HG03378 (cell line): ENCODE measurements around the gene ADSS1.
"Not testable (repeated sequence)": the region's sequence is repeated elsewhere in the genome, so short reads cannot be mapped to it uniquely, and the experiment has no call there.

Experiments used
- ATAC-seq: cut with Tn5 transposase; IDR thresholded peaks from one replicate; pipeline ENCODE4 v1.9.1; 2021; ENCODE audit warnings: mild to moderate bottlenecking, moderate library complexity; ENCODE audit not compliant: unreplicated experiment

Gene ADSS1

GRCh38 chr14:104714066-104714465 is 10.0 kb upstream of the ADSS1 start:
- ATAC-seq = no peak

- ATAC-seq = no peak
Observed at GRCh38 chr14:104714681-104715080, 9.3 kb upstream of the ADSS1 start.

DNA sequence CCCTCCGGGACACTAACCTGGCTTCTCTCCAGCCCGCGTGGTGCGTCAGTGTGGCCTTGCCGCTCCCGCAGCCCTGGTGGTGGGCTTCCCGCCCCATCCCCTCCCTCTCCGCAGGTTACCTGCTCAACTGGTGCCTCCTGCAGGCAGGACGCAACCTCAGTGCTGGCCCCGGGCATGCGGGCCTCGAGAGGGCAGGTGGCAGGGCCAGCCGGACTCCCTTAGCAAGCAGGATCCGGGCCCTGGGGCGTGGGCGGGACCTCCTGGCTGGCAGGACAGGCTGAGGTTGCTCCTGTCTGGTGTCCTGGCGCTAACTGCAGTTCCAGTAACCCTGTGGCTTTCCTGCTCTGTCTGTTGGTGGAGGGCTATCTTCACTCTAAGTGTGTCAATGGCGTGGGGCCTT is 8.6 kb upstream of the ADSS1 start:
- no peak for ATAC-seq

DNA sequence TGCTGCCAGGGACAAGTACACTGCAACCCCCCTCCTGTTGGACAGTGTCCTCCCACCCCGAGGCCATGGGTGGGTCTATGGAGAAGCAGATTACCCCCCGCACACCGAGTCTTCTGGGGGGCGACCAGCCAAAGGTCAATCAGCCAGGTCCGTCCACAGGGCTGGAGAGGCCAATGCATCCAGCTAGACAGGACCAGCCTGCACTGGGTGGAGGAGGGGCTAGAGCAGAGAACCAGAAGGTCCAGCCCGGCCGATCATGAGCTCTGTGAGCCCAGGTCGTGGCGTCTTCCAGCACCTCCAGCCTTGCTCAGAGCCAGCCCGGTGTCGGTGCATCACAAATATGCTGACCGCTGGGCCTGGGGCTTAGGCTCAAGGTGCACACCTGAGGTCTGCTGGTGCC is 8.2 kb upstream of the ADSS1 start:
- ATAC-seq = no peak

- ATAC-seq = no peak
Observed at GRCh38 chr14:104717137-104717536, 6.9 kb upstream of the ADSS1 start.

DNA sequence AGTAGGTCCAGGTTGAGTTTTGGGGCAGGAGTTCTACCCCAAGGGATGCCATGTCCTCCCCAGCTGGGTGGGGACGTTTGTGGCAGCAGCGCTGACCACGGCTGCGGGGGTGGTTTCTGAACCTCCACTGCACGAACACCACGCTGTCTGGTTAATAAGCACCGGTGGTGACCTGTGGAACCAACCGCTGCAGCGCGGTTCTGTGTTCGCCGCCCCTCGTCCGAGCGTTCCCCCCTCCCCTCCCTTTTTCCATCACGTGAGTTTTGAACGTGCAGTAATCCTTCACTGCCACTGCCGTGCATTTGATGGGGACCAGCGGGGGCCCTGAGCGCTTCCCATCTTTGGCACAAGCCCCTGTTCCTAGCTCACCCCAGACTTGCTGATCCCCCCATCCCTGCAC is 6.4 kb upstream of the ADSS1 start:
- no peak for ATAC-seq

GRCh38 chr14:104718147-104718546 is 5.9 kb upstream of the ADSS1 start:
- no peak for ATAC-seq

DNA sequence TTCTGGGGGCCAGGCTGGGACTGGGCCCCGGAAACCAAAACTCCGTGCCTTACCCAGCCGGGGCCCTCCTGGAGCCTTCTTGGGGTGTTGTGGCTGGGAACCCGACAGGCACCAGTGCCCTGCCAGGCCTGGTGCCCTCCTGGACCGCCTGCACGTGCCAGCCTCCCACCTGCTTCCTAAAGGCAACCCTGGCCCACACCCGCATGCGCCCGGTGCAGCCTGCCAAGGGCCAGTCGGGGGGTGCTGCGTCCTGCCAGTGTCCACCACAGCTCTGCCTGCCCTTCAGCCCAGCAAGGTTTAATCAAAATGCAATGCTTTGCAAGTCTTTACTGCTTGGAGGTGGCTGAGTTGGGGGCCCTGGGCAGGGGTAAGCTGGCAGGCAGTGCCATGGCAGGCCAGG is 5.2 kb upstream of the ADSS1 start:
- no peak for ATAC-seq

- no peak for ATAC-seq
Observed at GRCh38 chr14:104719343-104719742, 4.7 kb upstream of the ADSS1 start.

DNA sequence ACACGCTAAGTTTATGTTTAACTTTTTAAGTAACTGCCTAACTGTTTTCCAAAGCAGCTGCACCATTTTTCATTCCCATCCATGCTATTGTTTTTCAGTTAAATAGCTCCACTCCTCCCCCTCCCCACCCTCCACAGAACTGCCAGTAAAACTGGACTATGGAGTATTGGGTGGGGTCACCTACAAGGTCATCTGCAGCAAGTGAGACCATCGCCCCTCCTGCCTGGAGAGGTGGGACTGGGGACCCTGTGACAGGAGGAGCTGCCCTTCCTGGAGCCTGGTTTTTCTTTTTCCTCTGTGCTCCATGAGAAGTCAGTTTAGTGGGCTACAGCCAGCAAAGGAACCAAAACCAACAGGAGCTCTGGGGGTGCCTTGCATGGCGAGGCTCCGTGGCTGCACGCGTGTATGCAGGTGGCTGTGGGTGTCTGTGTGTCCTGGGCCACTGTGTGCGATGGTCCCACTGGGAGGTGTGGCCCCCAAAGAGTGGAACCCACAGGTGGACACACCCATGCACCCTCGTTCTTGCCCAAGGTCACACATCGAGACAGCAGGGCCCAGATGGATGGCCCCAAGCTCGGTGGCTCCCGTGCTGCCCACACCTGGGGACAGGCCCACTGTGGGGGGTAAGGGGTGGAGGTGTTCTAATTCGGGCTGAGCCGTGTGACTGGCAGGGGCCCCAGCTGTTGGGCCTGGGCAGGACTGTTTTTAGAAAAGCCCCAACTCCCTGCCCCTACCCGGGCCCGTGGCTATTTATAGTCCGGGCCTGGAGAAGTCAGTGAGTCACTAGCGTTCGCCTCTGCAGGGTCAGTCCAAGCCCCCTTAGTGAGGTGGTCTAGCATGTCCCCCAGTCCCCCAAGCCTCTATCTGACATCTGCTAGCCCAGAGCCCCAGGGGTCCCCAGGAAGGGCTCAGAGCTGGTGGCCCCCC is 2.3 kb upstream of the ADSS1 start:
- no peak for ATAC-seq

GRCh38 chr14:104722938-104723650 is 935 bp upstream of the ADSS1 start:
- ATAC-seq = no peak

DNA sequence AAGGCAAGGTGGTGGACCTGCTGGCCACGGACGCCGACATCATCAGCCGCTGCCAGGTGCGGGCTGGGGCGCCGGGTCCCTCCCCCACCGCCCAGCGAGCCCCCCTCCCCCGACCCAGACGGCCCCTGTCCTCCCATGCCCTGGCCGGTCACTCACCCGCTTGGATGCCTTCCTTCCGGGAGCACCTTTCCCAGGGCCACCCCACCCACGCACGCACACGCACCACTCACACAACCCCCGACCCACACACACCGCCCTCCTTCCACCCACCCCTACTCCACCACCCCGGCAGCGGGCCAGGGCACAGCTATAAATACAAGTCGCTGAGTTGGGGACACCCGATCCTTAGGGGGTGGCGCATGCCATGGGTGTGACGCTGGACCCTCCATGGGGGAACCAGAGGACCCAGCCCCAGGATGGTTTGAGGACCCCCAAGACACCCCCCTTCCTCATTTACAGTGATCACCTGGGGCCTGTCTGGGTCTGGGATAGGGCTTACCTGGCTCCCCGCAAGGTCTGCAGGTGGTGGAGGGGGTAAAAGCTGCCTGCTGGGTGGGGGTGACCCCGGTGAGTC is 465 bp downstream of the ADSS1 start:
- no peak for ATAC-seq

DNA sequence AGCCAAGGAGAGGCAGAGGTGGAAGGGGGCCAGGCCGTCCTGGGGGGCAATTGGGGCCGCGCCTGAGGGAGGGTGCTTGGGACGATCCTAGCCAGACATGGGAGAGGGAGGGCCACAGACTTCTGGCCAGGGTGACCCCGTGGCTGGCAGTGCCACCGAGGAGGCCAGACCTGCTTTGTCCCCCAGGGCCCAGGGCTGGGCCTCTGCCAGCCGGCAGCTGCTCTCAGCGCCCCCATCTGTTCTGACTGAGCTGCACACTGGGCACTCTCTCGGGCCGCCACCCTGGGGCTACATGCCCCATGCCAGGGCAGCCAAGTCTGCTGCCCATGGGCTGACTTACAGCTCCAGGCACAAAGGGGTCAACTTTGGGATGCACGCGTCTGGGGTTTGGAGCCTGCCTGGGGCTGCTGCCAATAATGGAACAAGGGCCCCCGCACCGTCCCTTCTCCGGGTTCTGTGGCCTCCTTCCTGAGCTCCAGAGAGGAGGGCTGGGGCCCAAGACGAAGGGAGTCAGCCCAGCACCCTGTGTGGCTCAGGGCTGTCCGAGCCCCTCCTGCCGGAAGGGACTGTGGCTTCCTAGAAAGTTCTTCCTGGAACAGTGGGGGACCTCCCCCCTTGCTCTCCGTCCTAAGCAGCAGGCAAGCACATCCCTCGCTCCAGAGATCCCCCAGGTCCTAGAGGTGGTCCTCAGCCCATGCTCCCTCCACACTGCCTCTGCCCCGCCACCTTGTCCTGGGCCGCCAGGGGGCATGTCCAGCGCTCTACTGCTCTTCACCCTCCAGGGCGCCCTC is 1.1 kb downstream of the ADSS1 start:
- ATAC-seq = no peak

DNA sequence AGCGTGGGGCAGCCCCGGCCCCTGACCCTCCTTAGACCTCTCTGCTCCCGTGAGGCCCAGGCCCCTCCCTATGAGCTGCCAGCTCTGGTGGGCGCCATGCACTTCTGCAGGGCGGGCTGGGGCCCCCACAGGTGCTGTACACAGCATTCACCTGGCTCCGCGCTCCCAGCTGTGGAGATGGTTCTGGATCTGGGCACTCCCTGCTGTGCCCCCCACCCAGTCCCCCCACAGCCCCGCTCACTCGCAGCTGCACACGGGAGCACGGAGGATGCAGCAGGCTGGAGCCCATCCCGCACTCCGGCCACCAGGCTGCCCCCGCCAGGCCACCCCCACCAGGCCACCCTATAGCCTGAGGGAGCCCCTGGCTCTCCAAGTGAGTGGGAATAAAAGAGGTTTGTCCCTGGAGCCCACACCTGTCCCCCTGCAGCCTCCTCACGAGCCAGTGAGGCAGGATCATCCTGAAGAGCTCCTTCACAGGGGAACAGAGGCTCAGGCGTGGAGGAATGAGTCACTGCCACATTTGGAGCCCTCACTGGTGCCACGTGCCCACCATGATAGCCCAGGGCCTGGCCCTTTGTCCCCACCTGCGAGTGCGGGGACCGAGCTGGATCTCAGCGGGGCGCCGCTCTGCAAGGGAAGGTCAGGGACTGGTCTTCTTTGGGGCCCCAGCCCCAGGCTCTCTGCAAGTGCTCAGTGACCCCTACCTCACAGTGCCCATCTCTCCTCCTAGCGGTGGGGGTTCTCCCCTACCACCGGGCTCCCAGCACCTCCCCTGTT is 1.9 kb downstream of the ADSS1 start:
- no peak for ATAC-seq

DNA sequence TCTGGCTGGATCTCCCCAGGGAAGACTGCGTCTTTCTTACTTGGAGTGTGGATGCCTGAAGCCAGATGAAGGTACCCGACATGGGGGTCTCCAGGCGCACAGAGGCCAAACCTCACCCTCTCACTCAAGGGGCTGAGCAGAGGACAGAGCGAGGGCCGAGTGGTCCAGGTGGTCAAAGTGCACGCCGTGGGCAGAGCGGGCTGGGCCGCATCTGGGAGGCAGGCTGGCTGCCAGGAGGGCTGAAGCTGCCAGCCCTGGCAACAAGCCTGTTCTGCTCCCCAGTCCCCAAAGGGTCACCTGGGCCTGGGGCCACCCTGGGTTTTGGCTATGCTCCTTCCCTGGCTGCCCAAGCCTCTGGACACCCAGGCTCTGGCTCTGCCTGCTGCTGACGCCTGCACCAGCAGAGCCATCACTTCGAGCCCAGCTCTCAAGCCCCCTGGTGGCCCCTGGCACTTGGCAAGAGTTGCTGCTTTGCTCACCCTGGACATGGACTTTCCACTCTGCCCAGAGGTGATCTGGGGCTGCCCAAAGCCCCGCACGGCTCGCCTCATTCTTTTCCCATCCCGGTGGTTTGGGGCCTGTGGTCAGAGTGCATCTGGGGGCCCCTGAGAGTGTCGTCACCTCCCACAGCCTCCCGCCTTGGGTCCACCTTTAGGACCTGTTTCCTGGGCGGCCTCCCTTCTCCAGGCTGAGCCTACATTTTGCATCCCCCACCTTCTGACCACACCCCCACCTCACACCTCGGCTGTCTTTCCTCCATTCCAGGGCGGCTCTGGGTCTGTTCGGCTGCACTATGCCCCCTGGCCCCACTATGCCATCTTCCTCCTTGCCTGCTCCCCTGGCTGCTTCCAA is 2.8 kb downstream of the ADSS1 start:
- ATAC-seq = no peak

GRCh38 chr14:104728631-104729030 is 4.6 kb downstream of the ADSS1 start:
- no peak for ATAC-seq

- not testable (repeated sequence) for ATAC-seq
Observed at GRCh38 chr14:104729176-104729834, 5.3 kb downstream of the ADSS1 start.

- ATAC-seq = no peak
Observed at GRCh38 chr14:104729835-104730181, 5.8 kb downstream of the ADSS1 start.

- ATAC-seq = no peak
Observed at GRCh38 chr14:104730487-104730886, 6.5 kb downstream of the ADSS1 start.
